ENCODE measurements around the gene TTN. TPM values are rescaled to one million over a fixed set of nuclear protein-coding genes. Genes with fewer than 3 reads are reported as not detected.

Gene TTN
- total RNA-seq, 3 donors from 2014 or later: 1.3 to 8.6 (median 2.1) TPM

GRCh38 chr2:178767094-178768060 lies 39.8 kb downstream of the TTN start:
- no peak for TF ChIP-seq CTCF (IDR thresholded peaks at IDR 0.05)
- no peaks in the 10 kb centered on the region for H3K9me3 ChIP-seq
- no peaks in the 10 kb centered on the region for H3K4me1 ChIP-seq (ENCODE audit: low read depth)
- H3K36me3 ChIP-seq (ENCODE audit: low read depth): no peaks in the 10 kb centered on the region
- no peak overlapping the region for H3K4me3 ChIP-seq
- DNase-seq (no peak), ATAC-seq (no peak)
- intact Hi-C loops (cut with DNase I, micrococcal nuclease): loop anchor here in 1 of 2 donors (10.0 kb wide), 1 partner anchor 147 kb away; no protein-coding TSS in a partner anchor

GRCh38 chr2:178764097-178764496 lies 43.1 kb downstream of the TTN start:
- intact Hi-C loops (cut with DNase I, micrococcal nuclease): loop anchor here in 1 of 2 donors (10.0 kb wide), 1 partner anchor 151 kb away; no protein-coding TSS in a partner anchor
- Histone ChIP-seq H3K4me1 (ENCODE audit: low read depth) (no peaks in the 10 kb centered on the region), H3K9me3 (no peaks in the 10 kb centered on the region), H3K36me3 (ENCODE audit: low read depth) (no peaks in the 10 kb centered on the region), H3K4me3 (no peak overlapping the region)
- TF ChIP-seq CTCF (IDR thresholded peaks at IDR 0.05): no peak
- DNase-seq: no peak
- ATAC-seq: no peak

- ATAC-seq (no peak), DNase-seq (peak in 1 of 3 donors; percentile 11)
- Histone ChIP-seq H3K4me1 (ENCODE audit: low read depth) (no peaks in the 10 kb centered on the region), H3K4me3 (no peak overlapping the region), H3K36me3 (ENCODE audit: low read depth) (no peaks in the 10 kb centered on the region), H3K9me3 (no peaks in the 10 kb centered on the region)
- peak; percentile 5 for TF ChIP-seq CTCF (IDR thresholded peaks at IDR 0.05)
- intact Hi-C loops (cut with DNase I, micrococcal nuclease): loop anchor here in 1 of 2 donors (10.0 kb wide), 1 partner anchor 153 kb away; no protein-coding TSS in a partner anchor
Observed at GRCh38 chr2:178761759-178762371, 45.4 kb downstream of the TTN start.

GRCh38 chr2:178756843-178757242 lies 50.4 kb downstream of the TTN start:
- no peaks in the 10 kb centered on the region for H3K4me1 ChIP-seq (ENCODE audit: low read depth)
- TF ChIP-seq CTCF (IDR thresholded peaks at IDR 0.05): no peak
- H3K9me3 ChIP-seq: no peaks in the 10 kb centered on the region
- no peaks in the 10 kb centered on the region for H3K36me3 ChIP-seq (ENCODE audit: low read depth)
- no peak for ATAC-seq
- DNase-seq: no peak
- intact Hi-C loops (cut with DNase I, micrococcal nuclease): no loop called here
- H3K4me3 ChIP-seq: no peak overlapping the region

GRCh38 chr2:178756343-178756742 lies 50.9 kb downstream of the TTN start:
- Histone ChIP-seq H3K36me3 (ENCODE audit: low read depth) (no peaks in the 10 kb centered on the region), H3K4me1 (ENCODE audit: low read depth) (no peaks in the 10 kb centered on the region), H3K4me3 (no peak overlapping the region), H3K9me3 (no peaks in the 10 kb centered on the region)
- DNase-seq (no peak), ATAC-seq (no peak)
- intact Hi-C loops (cut with DNase I, micrococcal nuclease): no loop called here
- no peak for TF ChIP-seq CTCF (IDR thresholded peaks at IDR 0.05)
